Peyer's patch (tissue), 4 donors: ENCODE results near the gene LDOC1.

Source experiments
- POLR2A ChIP-seq, 2 donors: fragments of 450-650 bp; IDR thresholded peaks; one replicate each; pipeline ENCODE4 v1.5.1; 2017; ENCODE audit warnings: antibody characterized with exemption in 2 of 2, mild to moderate bottlenecking in 2 of 2, moderate library complexity in 2 of 2
- TF ChIP-seq, protein P1 (sequence below), 6 experiments: fragments of 450-650 bp in 4 of 6; fragments of 200-600 bp in 2 of 6; sonication (generic) in 1 of 6; IDR thresholded peaks; one replicate each; pipeline ENCODE4 v1.5.1; 2017 to 2019; ENCODE audit warnings: antibody characterized with exemption in 6 of 6, mild to moderate bottlenecking in 3 of 6, moderate library complexity in 1 of 6

DNA sequence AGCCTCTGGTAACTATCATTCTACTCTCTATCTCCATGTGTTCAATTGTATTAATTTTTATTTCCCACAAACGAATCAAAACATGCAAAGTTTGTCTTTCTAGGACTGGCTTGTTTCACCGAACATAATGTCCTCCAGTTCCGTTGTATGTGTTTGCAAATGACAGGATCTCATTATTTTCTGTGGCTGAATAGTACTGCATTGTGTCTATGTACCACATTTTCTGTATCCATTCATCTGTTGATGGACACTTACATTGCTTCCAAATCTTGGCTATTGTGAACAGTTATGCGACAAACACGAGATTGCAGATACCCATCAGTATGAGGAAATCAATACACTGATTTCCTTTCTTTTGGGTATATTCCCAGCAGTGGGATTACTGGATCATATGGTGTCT, 8.4 kb upstream of the LDOC1 start:
- TF ChIP-seq, protein P1, sequence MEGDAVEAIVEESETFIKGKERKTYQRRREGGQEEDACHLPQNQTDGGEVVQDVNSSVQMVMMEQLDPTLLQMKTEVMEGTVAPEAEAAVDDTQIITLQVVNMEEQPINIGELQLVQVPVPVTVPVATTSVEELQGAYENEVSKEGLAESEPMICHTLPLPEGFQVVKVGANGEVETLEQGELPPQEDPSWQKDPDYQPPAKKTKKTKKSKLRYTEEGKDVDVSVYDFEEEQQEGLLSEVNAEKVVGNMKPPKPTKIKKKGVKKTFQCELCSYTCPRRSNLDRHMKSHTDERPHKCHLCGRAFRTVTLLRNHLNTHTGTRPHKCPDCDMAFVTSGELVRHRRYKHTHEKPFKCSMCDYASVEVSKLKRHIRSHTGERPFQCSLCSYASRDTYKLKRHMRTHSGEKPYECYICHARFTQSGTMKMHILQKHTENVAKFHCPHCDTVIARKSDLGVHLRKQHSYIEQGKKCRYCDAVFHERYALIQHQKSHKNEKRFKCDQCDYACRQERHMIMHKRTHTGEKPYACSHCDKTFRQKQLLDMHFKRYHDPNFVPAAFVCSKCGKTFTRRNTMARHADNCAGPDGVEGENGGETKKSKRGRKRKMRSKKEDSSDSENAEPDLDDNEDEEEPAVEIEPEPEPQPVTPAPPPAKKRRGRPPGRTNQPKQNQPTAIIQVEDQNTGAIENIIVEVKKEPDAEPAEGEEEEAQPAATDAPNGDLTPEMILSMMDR (IDR thresholded peaks at IDR 0.05), result no peak
- TF ChIP-seq POLR2A (IDR thresholded peaks at IDR 0.05), result no peak
